SK-N-SH treated with all-trans-retinoic acid at 6 μM for 48 hours (cell line): ENCODE measurements around the gene DCTD.

Experiments used
- BACH2 ChIP-seq: fragments of 250-450 bp; sonication (Bioruptor Pico); IDR thresholded peaks from 2 replicates; pipeline ENCODE4 v1.9.0; 2021; ENCODE audit warnings: mild to moderate bottlenecking, borderline replicate concordance
- ISL1 ChIP-seq: fragments of 250-450 bp; sonication (Bioruptor Pico); IDR thresholded peaks from 2 replicates; pipeline ENCODE4 v2.1.2; 2022; ENCODE audit warnings: mild to moderate bottlenecking, moderate library complexity
- TF ChIP-seq, protein P1 (sequence below): fragments of 250-450 bp; sonication (Bioruptor Pico); IDR thresholded peaks from 2 replicates; pipeline ENCODE4 v1.8.0; 2020; ENCODE audit warnings: mild to moderate bottlenecking, moderate library complexity, borderline replicate concordance

DNA sequence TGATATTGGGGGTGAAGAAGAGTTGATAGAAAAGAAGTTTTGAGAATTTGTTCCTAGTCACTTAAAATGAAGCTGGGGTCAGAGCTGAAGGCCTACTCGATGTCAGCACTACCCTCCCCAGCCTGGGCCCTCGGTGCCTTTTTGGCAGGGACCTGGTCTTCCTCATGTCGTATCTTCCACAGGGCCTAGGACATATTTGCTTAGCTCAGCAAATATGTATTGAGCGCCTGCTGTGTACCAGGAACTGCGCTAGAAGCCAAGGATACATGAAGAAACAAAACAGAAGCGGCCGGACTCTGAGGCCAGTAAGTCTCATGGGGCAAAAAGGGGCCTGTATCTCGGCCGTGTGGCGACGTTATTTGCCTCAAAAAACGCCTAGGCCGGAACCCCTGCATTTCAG is 44.3 kb downstream of the DCTD start:
- TF ChIP-seq, protein P1, sequence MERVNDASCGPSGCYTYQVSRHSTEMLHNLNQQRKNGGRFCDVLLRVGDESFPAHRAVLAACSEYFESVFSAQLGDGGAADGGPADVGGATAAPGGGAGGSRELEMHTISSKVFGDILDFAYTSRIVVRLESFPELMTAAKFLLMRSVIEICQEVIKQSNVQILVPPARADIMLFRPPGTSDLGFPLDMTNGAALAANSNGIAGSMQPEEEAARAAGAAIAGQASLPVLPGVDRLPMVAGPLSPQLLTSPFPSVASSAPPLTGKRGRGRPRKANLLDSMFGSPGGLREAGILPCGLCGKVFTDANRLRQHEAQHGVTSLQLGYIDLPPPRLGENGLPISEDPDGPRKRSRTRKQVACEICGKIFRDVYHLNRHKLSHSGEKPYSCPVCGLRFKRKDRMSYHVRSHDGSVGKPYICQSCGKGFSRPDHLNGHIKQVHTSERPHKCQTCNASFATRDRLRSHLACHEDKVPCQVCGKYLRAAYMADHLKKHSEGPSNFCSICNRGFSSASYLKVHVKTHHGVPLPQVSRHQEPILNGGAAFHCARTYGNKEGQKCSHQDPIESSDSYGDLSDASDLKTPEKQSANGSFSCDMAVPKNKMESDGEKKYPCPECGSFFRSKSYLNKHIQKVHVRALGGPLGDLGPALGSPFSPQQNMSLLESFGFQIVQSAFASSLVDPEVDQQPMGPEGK (CRISPR knock-in tag), result no peak
- TF ChIP-seq BACH2 (CRISPR knock-in tag) (no peak), ISL1 (no peak)
